H1 (cell line): Measurements from ENCODE around the gene DGKI. TPM values are rescaled to one million over a fixed set of nuclear protein-coding genes. Genes with fewer than 3 reads are reported as not detected.

ENCODE experiments used
- CHD1 ChIP-seq: IDR thresholded peaks from 2 replicates; pipeline ENCODE4 v1.6.1; 2012; ENCODE audit warnings: low read depth, low read length, improper control_type of control experiment
- CHD7 ChIP-seq: fragments of 300-600 bp; sonication (generic); IDR thresholded peaks from 2 replicates; pipeline ENCODE4 v1.7.1; 2012; ENCODE audit warnings: low read length, moderate library complexity, mild to moderate bottlenecking, inconsistent platforms; ENCODE audit not compliant: insufficient replicate concordance
- E2F6 ChIP-seq: IDR thresholded peaks from 2 replicates; pipeline ENCODE4 v1.6.1; 2012; ENCODE audit warnings: inconsistent platforms
- EGR1 ChIP-seq: IDR thresholded peaks from 2 replicates; pipeline ENCODE4 v1.6.1; 2011; ENCODE audit warnings: low read depth, low read length, borderline replicate concordance
- KDM1A ChIP-seq: fragments of 200-600, 300-600 bp; sonication (generic); IDR thresholded peaks from 2 replicates; pipeline ENCODE4 v1.7.1; 2016; ENCODE audit warnings: mild to moderate bottlenecking, low read length, borderline replicate concordance
- KDM4A ChIP-seq: IDR thresholded peaks from one replicate; pipeline ENCODE4 v1.7.1; 2012; ENCODE audit warnings: low read depth, mild to moderate bottlenecking, moderate library complexity, low read length, inconsistent platforms; ENCODE audit not compliant: severe bottlenecking
- RBBP5 ChIP-seq: IDR thresholded peaks from 2 replicates; pipeline ENCODE4 v1.7.1; 2012; ENCODE audit warnings: low read depth, mild to moderate bottlenecking, inconsistent platforms, low read length, moderate library complexity, borderline replicate concordance
- TAF1 ChIP-seq: IDR thresholded peaks from 2 replicates; pipeline ENCODE4 v1.6.1; 2011; ENCODE audit warnings: mild to moderate bottlenecking, low read depth, low read length
- TCF12 ChIP-seq: IDR thresholded peaks from 2 replicates; pipeline ENCODE4 v1.6.1; 2011; ENCODE audit warnings: low read depth, mild to moderate bottlenecking, low read length
- polyA plus RNA-seq, 7 experiments: library from polyadenylated mRNA; depleted of rRNA in 3 of 7; stranded (reverse) in 5 of 7; unstranded in 2 of 7; fragments of >200 nt in 5 of 7; fragments of 200-250 nt in 2 of 7; gene quantifications; 1 replicate in 5 of 7; 2 replicates in 1 of 7; 4 replicates in 1 of 7; pipeline versions ENCODE4 v1.2.1 to v1.2.3, GENCODE V29; 2011 to 2013; ENCODE audit warnings: missing spikeins in 2 of 7, mixed read lengths in 2 of 7
- total RNA-seq: library from RNA; stranded (reverse); fragmentation: NEBNext Ultra II Directional; extraction: Animal tissue kit (Norgen Biotek cat#: 25700); gene quantifications from 2 replicates; pipeline ENCODE4 v1.2.1, GENCODE V29; 2021

The DGKI gene
- total and polyA plus RNA-seq, 2 of the 8 experiments (the other 6 are each of a cell fraction or from before 2014, with no cell fraction given) = 0.20 to 0.71 TPM

GRCh38 chr7:137670222-137671064 lies 176.3 kb downstream of the DGKI start (continued):
- TF ChIP-seq CHD7 = no peak
- no peak for TF ChIP-seq CHD1
- TF ChIP-seq RBBP5 = no peak
- no peak for TF ChIP-seq E2F6
- TF ChIP-seq EGR1 = no peak
- no peak for TF ChIP-seq KDM4A
- TF ChIP-seq TAF1 = no peak
- no peak for TF ChIP-seq KDM1A
- no peak for TF ChIP-seq TCF12
